Astrocyte (in vitro differentiated cells and primary cell): ENCODE results near the gene MRPS9.

ENCODE experiments used
- EZH2 ChIP-seq: IDR thresholded peaks from 2 replicates; pipeline ENCODE4 v1.6.1; 2012; ENCODE audit warnings: mild to moderate bottlenecking, low read length, inconsistent platforms; ENCODE audit not compliant: insufficient read depth
- TF ChIP-seq, protein P1 (sequence below): IDR thresholded peaks from 2 replicates; pipeline ENCODE4 v1.5.1; 2011; ENCODE audit warnings: low read depth, mild to moderate bottlenecking, inconsistent platforms, low read length, moderate library complexity; ENCODE audit not compliant: insufficient read depth

DNA sequence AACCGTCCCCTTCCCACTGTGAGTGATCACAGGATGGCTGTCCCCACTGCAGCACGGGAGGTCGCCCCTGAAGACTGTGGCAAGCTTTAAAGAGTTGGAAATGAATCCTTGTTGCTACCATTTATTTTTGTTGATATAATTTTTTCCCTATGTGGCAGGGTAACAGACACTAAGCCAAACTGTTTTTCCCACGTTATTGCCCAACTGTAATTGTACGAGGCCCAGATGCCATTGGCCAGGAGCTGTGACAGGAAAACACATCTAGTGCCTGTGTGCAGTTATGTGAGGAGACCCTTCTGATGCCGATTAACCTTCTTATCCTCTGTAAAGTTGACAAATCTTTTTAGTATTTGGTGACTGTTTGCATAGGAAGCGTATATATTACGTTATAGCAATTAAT, 44.2 kb downstream of the MRPS9 start:
- TF ChIP-seq, protein P1, sequence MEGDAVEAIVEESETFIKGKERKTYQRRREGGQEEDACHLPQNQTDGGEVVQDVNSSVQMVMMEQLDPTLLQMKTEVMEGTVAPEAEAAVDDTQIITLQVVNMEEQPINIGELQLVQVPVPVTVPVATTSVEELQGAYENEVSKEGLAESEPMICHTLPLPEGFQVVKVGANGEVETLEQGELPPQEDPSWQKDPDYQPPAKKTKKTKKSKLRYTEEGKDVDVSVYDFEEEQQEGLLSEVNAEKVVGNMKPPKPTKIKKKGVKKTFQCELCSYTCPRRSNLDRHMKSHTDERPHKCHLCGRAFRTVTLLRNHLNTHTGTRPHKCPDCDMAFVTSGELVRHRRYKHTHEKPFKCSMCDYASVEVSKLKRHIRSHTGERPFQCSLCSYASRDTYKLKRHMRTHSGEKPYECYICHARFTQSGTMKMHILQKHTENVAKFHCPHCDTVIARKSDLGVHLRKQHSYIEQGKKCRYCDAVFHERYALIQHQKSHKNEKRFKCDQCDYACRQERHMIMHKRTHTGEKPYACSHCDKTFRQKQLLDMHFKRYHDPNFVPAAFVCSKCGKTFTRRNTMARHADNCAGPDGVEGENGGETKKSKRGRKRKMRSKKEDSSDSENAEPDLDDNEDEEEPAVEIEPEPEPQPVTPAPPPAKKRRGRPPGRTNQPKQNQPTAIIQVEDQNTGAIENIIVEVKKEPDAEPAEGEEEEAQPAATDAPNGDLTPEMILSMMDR = no peak
- TF ChIP-seq EZH2 = no peak
